PC-9 (cell line): ENCODE measurements around the gene GMIP.

Source experiments
- CTCF ChIP-seq: fragments of 200-600 bp; sonication (generic); conservative IDR thresholded peaks from 2 replicates; pipeline ENCODE4 v1.6.1; 2017; ENCODE audit warnings: mixed run types, antibody characterized with exemption, mild to moderate bottlenecking, moderate library complexity
- EZH2 ChIP-seq: fragments of 200-600 bp; sonication (generic); IDR thresholded peaks from 2 replicates; pipeline ENCODE4 v1.8.0; 2017; ENCODE audit warnings: antibody characterized with exemption, low read depth

DNA sequence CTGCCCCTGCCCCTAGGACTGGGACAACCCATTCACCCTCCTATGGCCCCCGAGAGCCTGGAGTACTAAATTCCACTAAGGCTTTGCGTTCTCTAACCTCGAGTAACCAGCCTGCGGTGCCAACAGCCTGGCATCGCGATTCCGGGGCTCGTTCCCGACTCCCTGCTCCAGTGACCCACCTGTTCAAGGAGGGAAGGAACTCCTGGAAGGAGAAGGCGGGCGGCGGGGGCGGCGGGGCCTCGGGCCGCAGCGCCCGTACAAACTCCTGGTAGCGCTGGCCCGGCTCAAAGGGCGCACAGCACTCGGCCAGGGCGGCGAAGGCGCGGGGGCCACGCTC lies 6.3 kb downstream of the GMIP start:
- TF ChIP-seq EZH2 (no peak), CTCF (no peak)
